HK-2 (cell line): ENCODE measurements around the gene GNG2.

Source experiments
- DNase-seq: peaks from one replicate; pipeline ENCODE4 v3.0.0-alpha.2; 2018; ENCODE audit not compliant: unreplicated experiment

GNG2 gene

GRCh38 chr14:51993285-51993920 is 133.0 kb downstream of the GNG2 start:
- DNase-seq, result no peak

GRCh38 chr14:51996148-51996746 is 135.8 kb downstream of the GNG2 start:
- no peak for DNase-seq

- no peak for DNase-seq
These were observed 137.9 kb downstream of the GNG2 start for GRCh38 chr14:51998348-51998747.

GRCh38 chr14:51999084-51999483 is 138.7 kb downstream of the GNG2 start:
- DNase-seq, result no peak

GRCh38 chr14:52000019-52000582 is 139.7 kb downstream of the GNG2 start:
- no peak for DNase-seq

- DNase-seq, result no peak
These were observed 140.3 kb downstream of the GNG2 start for GRCh38 chr14:52000696-52001095.

- DNase-seq, result no peak
These were observed 142.1 kb downstream of the GNG2 start for GRCh38 chr14:52002542-52002941.

- no peak for DNase-seq
These were observed 142.9 kb downstream of the GNG2 start for GRCh38 chr14:52003324-52003723.

- no peak for DNase-seq
These were observed 145.2 kb downstream of the GNG2 start for GRCh38 chr14:52005625-52006024.

GRCh38 chr14:52006361-52006760 is 145.9 kb downstream of the GNG2 start:
- no peak for DNase-seq

GRCh38 chr14:52007211-52007610 is 146.8 kb downstream of the GNG2 start:
- no peak for DNase-seq

GRCh38 chr14:52007637-52008036 is 147.2 kb downstream of the GNG2 start:
- no peak for DNase-seq

- DNase-seq, result no peak
These were observed 147.7 kb downstream of the GNG2 start for GRCh38 chr14:52008136-52008535.

GRCh38 chr14:52010173-52010693 is 149.8 kb downstream of the GNG2 start:
- DNase-seq, result no peak

GRCh38 chr14:52011523-52011922 is 151.1 kb downstream of the GNG2 start:
- DNase-seq, result no peak

GRCh38 chr14:52012635-52013034 is 152.2 kb downstream of the GNG2 start:
- DNase-seq, result no peak

GRCh38 chr14:52013984-52014600 is 153.7 kb downstream of the GNG2 start:
- no peak for DNase-seq

- DNase-seq, result no peak
These were observed 154.3 kb downstream of the GNG2 start for GRCh38 chr14:52014601-52015267.

GRCh38 chr14:52015411-52016030 is 155.1 kb downstream of the GNG2 start:
- DNase-seq, result peak; percentile 14

- DNase-seq, result no peak
These were observed 157.8 kb downstream of the GNG2 start for GRCh38 chr14:52018252-52018651.

- DNase-seq, result no peak
These were observed 158.6 kb downstream of the GNG2 start for GRCh38 chr14:52018970-52019369.
